HUES64 (cell line): ENCODE results near the gene GLRA3. TPM values are rescaled to one million over a fixed set of nuclear protein-coding genes. Genes with fewer than 3 reads are reported as not detected.
"Not testable (repeated sequence)": the region's sequence is repeated elsewhere in the genome, so short reads cannot be mapped to it uniquely, and the experiment has no call there.

ENCODE experiments used
- H3K27ac ChIP-seq: 2 replicates; pipeline ENCODE4 v1.7.0; 2013; ENCODE audit warnings: low read depth, low read length, inconsistent platforms
- H3K27me3 ChIP-seq: 2 replicates; pipeline ENCODE4 v1.6.1; 2013; ENCODE audit warnings: mild to moderate bottlenecking, low read length; ENCODE audit not compliant: insufficient read depth
- H3K36me3 ChIP-seq: 2 replicates; pipeline ENCODE4 v1.6.1; 2013; ENCODE audit warnings: mild to moderate bottlenecking, low read length; ENCODE audit not compliant: insufficient read depth
- H3K4me1 ChIP-seq: 2 replicates; pipeline ENCODE4 v1.6.1; 2013; ENCODE audit warnings: mild to moderate bottlenecking, low read length, moderate library complexity; ENCODE audit not compliant: insufficient read depth
- H3K4me3 ChIP-seq: 2 replicates; pipeline ENCODE4 v1.5.1; 2013; ENCODE audit warnings: mild to moderate bottlenecking, low read length, moderate library complexity
- H3K9ac ChIP-seq: 2 replicates; pipeline ENCODE4 v1.6.1; 2013; ENCODE audit warnings: mild to moderate bottlenecking, low read depth, low read length
- H3K9me3 ChIP-seq: 2 replicates; pipeline ENCODE4 v1.6.1; 2013; ENCODE audit warnings: low read depth, low read length; ENCODE audit not compliant: insufficient read depth
- WGBS: fragments of 150-250, 120-280 bp; methylation state at CpG from one replicate; pipeline ENCODE4 v1.1.7; 2013; ENCODE audit warnings: missing lambda C conversion rate; 5-methylcytosine and 5-hydroxymethylcytosine counted together
- polyA plus RNA-seq, 2 experiments: library from polyadenylated mRNA; stranded (reverse); fragments of 50-300 nt; gene quantifications; one replicate each; pipeline ENCODE4 v1.2.3, GENCODE V29; 2013

The GLRA3 gene
- polyA plus RNA-seq (2013, experiment 1 of 2), result 0.05 TPM
- 0.06 TPM for polyA plus RNA-seq (2013, experiment 2 of 2)

GRCh38 chr4:174828845-174829701, at the start of gene GLRA3:
Gene GLRA3 (minus strand): TSS chr4:174829247. CDS start chr4:174828811, 436 bp downstream.
- WGBS, result under 1% methylated on average over 39 of the region's 40 CpGs
- Histone ChIP-seq H3K4me1 (peaks cover 3% of the 10 kb centered on the region; the same call in 1 of the 2 replicates), H3K36me3 (no peaks in the 10 kb centered on the region), H3K4me3 (peak within 1 kb of the TSS; percentile 62), H3K27ac (peak within 1 kb of the TSS; percentile 59; the same call in 1 of the 2 replicates), H3K9ac (peak within 1 kb of the TSS; percentile 60), H3K27me3 (no peaks in the 10 kb centered on the region), H3K9me3 (no peaks in the 10 kb centered on the region)

- 100% methylated on average over 1 of the region's 1 CpG for WGBS
- no peak overlapping the region for H3K27ac ChIP-seq
- H3K9ac ChIP-seq, result no peak overlapping the region
- H3K27me3 ChIP-seq, result no peaks in the 10 kb centered on the region
- H3K4me3 ChIP-seq, result no peak overlapping the region
- no peaks in the 10 kb centered on the region for H3K4me1 ChIP-seq
- no peaks in the 10 kb centered on the region for H3K9me3 ChIP-seq
- H3K36me3 ChIP-seq, result no peaks in the 10 kb centered on the region
These were observed 45.9 kb upstream of the GLRA3 start for GRCh38 chr4:174874898-174875297.

- Histone ChIP-seq H3K36me3 (no peaks in the 10 kb centered on the region), H3K27ac (no peak overlapping the region), H3K9ac (no peak overlapping the region), H3K9me3 (no peaks in the 10 kb centered on the region), H3K4me3 (no peak overlapping the region), H3K27me3 (no peaks in the 10 kb centered on the region), H3K4me1 (no peaks in the 10 kb centered on the region)
- WGBS, result 13% methylated on average over 1 of the region's 1 CpG
These were observed 44.9 kb upstream of the GLRA3 start for GRCh38 chr4:174873931-174874330.

GRCh38 chr4:174873146-174873545, 44.1 kb upstream of the GLRA3 start:
- H3K4me1 ChIP-seq, H3K27ac ChIP-seq, H3K36me3 ChIP-seq, H3K27me3 ChIP-seq, H3K9ac ChIP-seq, H3K4me3 ChIP-seq, H3K9me3 ChIP-seq: not testable (repeated sequence)
- WGBS, result 89% methylated on average over 3 of the region's 4 CpGs

GRCh38 chr4:174871407-174871806, 42.4 kb upstream of the GLRA3 start:
- no peaks in the 10 kb centered on the region for H3K4me1 ChIP-seq
- H3K36me3 ChIP-seq, result no peaks in the 10 kb centered on the region
- H3K4me3 ChIP-seq, result no peak overlapping the region
- no peaks in the 10 kb centered on the region for H3K27me3 ChIP-seq
- H3K9ac ChIP-seq, result no peak overlapping the region
- no peaks in the 10 kb centered on the region for H3K9me3 ChIP-seq
- no peak overlapping the region for H3K27ac ChIP-seq

- Histone ChIP-seq H3K4me1 (no peaks in the 10 kb centered on the region), H3K4me3 (no peak overlapping the region), H3K9me3 (no peaks in the 10 kb centered on the region), H3K27me3 (no peaks in the 10 kb centered on the region), H3K27ac (no peak overlapping the region), H3K9ac (no peak overlapping the region), H3K36me3 (no peaks in the 10 kb centered on the region)
- WGBS, result 96% methylated on average over 2 of the region's 2 CpGs
These were observed 41.3 kb upstream of the GLRA3 start for GRCh38 chr4:174870311-174870710.

GRCh38 chr4:174869339-174869738, 40.3 kb upstream of the GLRA3 start:
- no peaks in the 10 kb centered on the region for H3K9me3 ChIP-seq
- no peak overlapping the region for H3K4me3 ChIP-seq
- 95% methylated on average over 3 of the region's 3 CpGs for WGBS
- no peaks in the 10 kb centered on the region for H3K36me3 ChIP-seq
- H3K9ac ChIP-seq, result no peak overlapping the region
- H3K4me1 ChIP-seq, result no peaks in the 10 kb centered on the region
- no peaks in the 10 kb centered on the region for H3K27me3 ChIP-seq
- no peak overlapping the region for H3K27ac ChIP-seq

- whole genome bisulfite sequencing, result 97% methylated on average over 2 of the region's 3 CpGs
- Histone ChIP-seq H3K9ac (no peak overlapping the region), H3K4me3 (no peak overlapping the region), H3K9me3 (no peaks in the 10 kb centered on the region), H3K27me3 (no peaks in the 10 kb centered on the region), H3K27ac (no peak overlapping the region), H3K4me1 (no peaks in the 10 kb centered on the region), H3K36me3 (no peaks in the 10 kb centered on the region)
These were observed 38.9 kb upstream of the GLRA3 start for GRCh38 chr4:174867903-174868302.

GRCh38 chr4:174865418-174865985, 36.5 kb upstream of the GLRA3 start:
- no peak overlapping the region for H3K4me3 ChIP-seq
- H3K4me1 ChIP-seq, result no peaks in the 10 kb centered on the region
- 100% methylated on average over 1 of the region's 1 CpG for WGBS
- no peak overlapping the region for H3K9ac ChIP-seq
- H3K27ac ChIP-seq, result no peak overlapping the region
- H3K27me3 ChIP-seq, result no peaks in the 10 kb centered on the region
- no peaks in the 10 kb centered on the region for H3K36me3 ChIP-seq
- H3K9me3 ChIP-seq, result no peaks in the 10 kb centered on the region

GRCh38 chr4:174864031-174864430, 35.0 kb upstream of the GLRA3 start:
- no peak overlapping the region for H3K4me3 ChIP-seq
- no peaks in the 10 kb centered on the region for H3K9me3 ChIP-seq
- no peaks in the 10 kb centered on the region for H3K36me3 ChIP-seq
- no peaks in the 10 kb centered on the region for H3K4me1 ChIP-seq
- no peak overlapping the region for H3K27ac ChIP-seq
- no peaks in the 10 kb centered on the region for H3K27me3 ChIP-seq
- no peak overlapping the region for H3K9ac ChIP-seq
- WGBS, result 94% methylated on average over 2 of the region's 2 CpGs

- Histone ChIP-seq H3K9me3 (no peaks in the 10 kb centered on the region), H3K4me3 (no peak overlapping the region), H3K27ac (no peak overlapping the region), H3K9ac (no peak overlapping the region), H3K4me1 (no peaks in the 10 kb centered on the region), H3K36me3 (no peaks in the 10 kb centered on the region), H3K27me3 (no peaks in the 10 kb centered on the region)
- 91% methylated on average over 1 of the region's 1 CpG for WGBS
These were observed 31.5 kb upstream of the GLRA3 start for GRCh38 chr4:174860588-174860987.
